ENCODE measurements around the gene HLA-E. TPM values are rescaled to one million over a fixed set of nuclear protein-coding genes. Genes with fewer than 3 reads are reported as not detected.

HLA-E gene
- total and polyA plus RNA-seq, 8 donors = 184 to 636 (median 198) TPM

DNA sequence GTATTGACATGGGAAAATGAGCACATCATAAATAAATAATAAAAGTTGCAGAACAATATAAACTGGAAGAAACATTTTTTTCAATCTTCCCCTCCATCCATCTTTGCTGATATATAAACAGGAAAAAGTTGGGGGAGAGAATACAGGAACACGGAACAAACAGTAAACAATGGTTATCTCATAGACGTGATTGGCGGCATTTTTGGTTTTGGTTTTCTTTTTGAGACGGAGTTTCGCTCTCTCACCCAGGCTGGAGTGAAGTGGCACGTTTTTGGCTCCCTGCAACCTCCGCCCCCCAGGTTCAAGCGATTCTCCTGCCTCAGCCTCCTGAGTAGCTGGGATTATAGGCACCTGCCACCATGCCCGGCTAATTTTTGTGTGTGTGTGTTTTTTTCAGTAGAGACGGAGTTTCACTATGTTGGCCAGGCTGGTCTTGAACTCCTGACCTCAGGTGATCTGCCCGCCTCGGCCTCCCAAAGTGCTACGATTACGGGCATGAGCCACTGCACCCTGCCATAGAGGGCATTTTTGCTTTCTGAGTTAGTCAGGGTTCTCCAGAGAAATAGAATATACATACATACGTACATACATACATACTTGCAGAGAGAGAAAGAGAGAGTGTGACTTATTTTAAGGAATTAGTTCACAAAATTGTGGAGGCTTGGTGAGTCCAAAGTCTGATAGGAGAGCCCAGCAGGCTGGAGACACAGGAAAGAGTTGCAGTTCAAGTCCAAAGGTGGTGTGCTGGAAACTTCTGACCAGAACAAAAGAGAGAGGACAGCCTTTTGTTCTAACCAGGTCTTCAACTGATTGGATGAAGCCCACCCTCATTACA lies 44.4 kb downstream of the HLA-E start:
- Histone ChIP-seq H3K4me3 (no peak overlapping the region), H3K27ac (peak overlapping the region in 1 of 2 donors; percentile 51), H3K36me3 (no peaks in the 10 kb centered on the region), H3K27me3 (no peaks in the 10 kb centered on the region), H3K9me3 (no peaks in the 10 kb centered on the region), H3K4me1 (peaks cover 0 to 38% of the 10 kb centered on the region in 2 donors)
- DNase-seq (no peak), ATAC-seq (no peak)
- TF ChIP-seq CTCF (IDR thresholded peaks at IDR 0.05) = no peak
- intact Hi-C loops (cut with DNase I) = loop anchor here in 1 of 2 donors (5.0 kb wide), 1 partner anchor 41 kb away; no protein-coding TSS in a partner anchor

DNA sequence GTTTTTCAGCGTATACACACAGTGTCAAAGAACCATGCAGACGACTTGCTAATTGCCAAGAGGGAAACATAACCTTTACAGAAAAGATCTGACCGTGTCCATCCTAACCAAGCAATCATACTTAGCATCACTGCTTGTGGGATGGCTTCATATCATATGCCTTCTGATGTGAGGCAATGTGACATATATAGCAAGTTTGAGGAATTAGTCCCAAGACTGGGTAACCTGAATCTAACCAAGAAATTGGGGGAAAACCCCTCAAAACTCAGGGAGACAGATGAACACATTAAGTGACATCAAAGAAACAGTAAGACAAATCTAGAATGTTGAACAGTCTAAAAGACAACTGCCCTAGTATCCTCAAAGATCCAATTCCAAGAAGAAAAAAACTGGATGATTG lies 48.6 kb downstream of the HLA-E start:
- Histone ChIP-seq H3K36me3 (no peaks in the 10 kb centered on the region), H3K9me3 (no peaks in the 10 kb centered on the region), H3K4me1 (peaks cover 5 to 14% of the 10 kb centered on the region in 2 donors), H3K27me3 (peaks cover 0 to 3% of the 10 kb centered on the region in 2 donors), H3K4me3 (no peak overlapping the region), H3K27ac (no peak overlapping the region)
- ATAC-seq (no peak), DNase-seq (no peak)
- intact Hi-C loops (cut with DNase I) = no loop called here
- TF ChIP-seq CTCF (IDR thresholded peaks at IDR 0.05) = no peak

- TF ChIP-seq CTCF (IDR thresholded peaks at IDR 0.05) = peak; percentile 94 to 99
- H3K4me1 ChIP-seq = peaks cover 5 to 23% of the 10 kb centered on the region in 2 donors
- H3K36me3 ChIP-seq = peaks cover 0 to 14% of the 10 kb centered on the region in 2 donors
- ATAC-seq (peak; percentile 94), DNase-seq (peak; percentile 75 to 90 (median 86))
- no peaks in the 10 kb centered on the region for H3K9me3 ChIP-seq
- intact Hi-C loops (cut with DNase I) = no loop called here
- H3K27ac ChIP-seq = peak overlapping the region; percentile 11 to 42
- peaks cover 0 to 3% of the 10 kb centered on the region in 2 donors for H3K27me3 ChIP-seq
- peak overlapping the region in 1 of 2 donors; percentile 27 for H3K4me3 ChIP-seq
Observed at GRCh38 chr6:30541515-30542403, 52.5 kb downstream of the HLA-E start.

DNA sequence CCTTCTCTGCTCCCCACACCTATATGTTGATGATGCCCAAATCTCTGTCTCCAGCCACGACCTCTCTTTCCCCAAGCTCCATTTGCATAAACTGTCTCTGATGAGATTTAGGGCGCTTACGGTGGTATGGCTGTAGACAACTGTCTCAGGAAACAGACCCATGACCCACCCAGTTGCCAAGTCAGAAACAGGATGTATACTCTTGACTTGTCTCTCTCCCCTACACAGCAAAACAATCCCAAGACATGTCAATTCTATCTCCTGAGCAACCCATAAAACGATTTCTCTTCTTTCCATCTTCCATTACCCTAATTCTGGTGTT lies 53.1 kb downstream of the HLA-E start:
- Histone ChIP-seq H3K4me3 (peak overlapping the region in 1 of 2 donors; percentile 27), H3K36me3 (peaks cover 0 to 20% of the 10 kb centered on the region in 2 donors), H3K4me1 (peaks cover 5 to 23% of the 10 kb centered on the region in 2 donors), H3K27ac (peak overlapping the region; percentile 42 to 48), H3K9me3 (no peaks in the 10 kb centered on the region), H3K27me3 (peaks cover 0 to 3% of the 10 kb centered on the region in 2 donors)
- no peak for TF ChIP-seq CTCF (IDR thresholded peaks at IDR 0.05)
- no peak for ATAC-seq
- intact Hi-C loops (cut with DNase I) = no loop called here
- no peak for DNase-seq

GRCh38 chr6:30542915-30543314 lies 53.6 kb downstream of the HLA-E start:
- DNase-seq = no peak
- peaks cover 0 to 3% of the 10 kb centered on the region in 2 donors for H3K27me3 ChIP-seq
- no peak overlapping the region for H3K4me3 ChIP-seq
- intact Hi-C loops (cut with DNase I) = no loop called here
- peaks cover 0 to 23% of the 10 kb centered on the region in 2 donors for H3K36me3 ChIP-seq
- no peak for ATAC-seq
- no peaks in the 10 kb centered on the region for H3K9me3 ChIP-seq
- peaks cover 5 to 23% of the 10 kb centered on the region in 2 donors for H3K4me1 ChIP-seq
- TF ChIP-seq CTCF (IDR thresholded peaks at IDR 0.05) = no peak
- peak overlapping the region; percentile 42 to 48 for H3K27ac ChIP-seq

Data from left lung (tissue), 10 donors.